Stomach (tissue), 9 donors: ENCODE results near the gene EMILIN1. TPM values are rescaled to one million over a fixed set of nuclear protein-coding genes. Genes with fewer than 3 reads are reported as not detected.

ENCODE experiments used
- DNase-seq, 2 donors: peaks; one replicate each; pipeline versions ENCODE4 v3.0.0 to v3.0.0-alpha.2; 2013 to 2019
- H3K27ac ChIP-seq, 5 donors: fragments of 200-600 bp in 4 of 5; sonication (generic) in 4 of 5; one replicate each; pipeline ENCODE4 v1.5.1; 2013 to 2019; ENCODE audit warnings: mild to moderate bottlenecking in 1 of 5, moderate library complexity in 1 of 5
- H3K27me3 ChIP-seq, 3 donors: fragments of 200-600 bp; sonication (generic); one replicate each; pipeline ENCODE4 v1.5.1; 2017 to 2019; ENCODE audit warnings: mixed run types in 1 of 3
- H3K36me3 ChIP-seq, 4 donors: fragments of 200-600 bp; sonication (generic); 1 replicate in 3 of 4; 2 replicates in 1 of 4; pipeline ENCODE4 v1.5.1; 2016 to 2019
- H3K4me1 ChIP-seq, 4 donors: fragments of 200-600 bp; sonication (generic); one replicate each; pipeline ENCODE4 v1.5.1; 2016 to 2019
- H3K4me3 ChIP-seq, 4 donors: fragments of 200-600 bp; sonication (generic) in 3 of 4; one replicate each; pipeline ENCODE4 v1.5.1; 2016 to 2019; ENCODE audit warnings: mild to moderate bottlenecking in 1 of 4
- H3K9me3 ChIP-seq, 4 donors: fragments of 200-600 bp; sonication (generic); one replicate each; pipeline ENCODE4 v1.5.1; 2016 to 2019
- CTCF ChIP-seq, 7 experiments: fragments of 450-650 bp in 4 of 7; fragments of 200-600 bp in 3 of 7; sonication (generic) in 3 of 7; IDR thresholded peaks; one replicate each; pipeline ENCODE4 v1.5.1; 2016 to 2019; ENCODE audit warnings: antibody characterized with exemption in 7 of 7, control low read depth in 2 of 7, mild to moderate bottlenecking in 1 of 7
- EP300 ChIP-seq: sonication (generic); formaldehyde crosslinking; IDR thresholded peaks from one replicate; pipeline ENCODE4 v1.6.1; 2017; ENCODE audit warnings: antibody characterized with exemption
- POLR2A ChIP-seq, 4 donors: fragments of 450-650 bp; IDR thresholded peaks; one replicate each; pipeline ENCODE4 v1.6.1; 2016; ENCODE audit warnings: antibody characterized with exemption in 4 of 4, control low read depth in 2 of 4, mild to moderate bottlenecking in 1 of 4, moderate library complexity in 1 of 4
- POLR2AphosphoS5 ChIP-seq, 3 donors: sonication (generic); formaldehyde crosslinking; IDR thresholded peaks; one replicate each; pipeline ENCODE4 v1.6.1; 2016; ENCODE audit warnings: antibody characterized with exemption in 3 of 3
- WGBS, 5 donors: extraction: QIAGEN DNeasy Blood & Tissue Kit in 3 of 5; methylation state at CpG; one replicate each; pipeline versions ENCODE4 v1.1.5 to v1.1.7; 2013 to 2018; 5-methylcytosine and 5-hydroxymethylcytosine counted together
- intact Hi-C: fragments of 100-400 bp; cut with DNase I; formaldehyde crosslinking; loops from one replicate; pipeline ENCODE4 v1.15.1; 2023; ENCODE audit warnings: low total_unique reads
- polyA plus RNA-seq, 3 donors: library from polyadenylated mRNA; stranded (reverse); fragments of 200-250 nt; gene quantifications; one replicate each; pipeline ENCODE4 v1.2.3, GENCODE V29; 2013
- total RNA-seq, 5 donors: library from RNA; depleted of rRNA; stranded (reverse); fragments of >200 nt; gene quantifications; one replicate each; pipeline versions ENCODE4 v1.1.0 to v1.2.3, GENCODE V29; 2014 to 2016
- donor health status: healthy with polysubstance abuse.
- donor health status: Bipolar disorder and iron deficiency.
- donor health status: healthy.

EMILIN1 gene
- total and polyA plus RNA-seq, 8 donors = 17.5 to 208 (median 52.1) TPM

GRCh38 chr2:27127883-27128667, 49.7 kb downstream of the EMILIN1 start:
- Histone ChIP-seq H3K27ac (no peak overlapping the region), H3K27me3 (no peaks in the 10 kb centered on the region), H3K4me3 (no peak overlapping the region), H3K4me1 (peaks cover 8 to 23% (median 22%) of the 10 kb centered on the region in 4 donors), H3K9me3 (no peaks in the 10 kb centered on the region), H3K36me3 (peaks cover 30 to 43% (median 37%) of the 10 kb centered on the region in 4 donors)
- DNase-seq = no peak
- TF ChIP-seq POLR2AphosphoS5 (IDR thresholded peaks at IDR 0.05) (no peak), CTCF (IDR thresholded peaks at IDR 0.05) (no peak), POLR2A (IDR thresholded peaks at IDR 0.05) (no peak), EP300 (no peak)
- 82 to 89% (median 86%) methylated on average over 9 of the region's 9 CpGs for WGBS, 5 donors
- intact Hi-C loops = no loop called here

GRCh38 chr2:27128668-27129571, 50.5 kb downstream of the EMILIN1 start:
- H3K4me1 ChIP-seq = peaks cover 12 to 23% (median 23%) of the 10 kb centered on the region in 4 donors

GRCh38 chr2:27130396-27130795, 52.0 kb downstream of the EMILIN1 start:
- DNase-seq = no peak
- H3K9me3 ChIP-seq = no peaks in the 10 kb centered on the region
- 89 to 96% (median 92%) methylated on average over 10 of the region's 10 CpGs for WGBS, 5 donors
- no peak overlapping the region for H3K27ac ChIP-seq
- intact Hi-C loops = no loop called here
- H3K36me3 ChIP-seq = peaks cover 30 to 43% (median 37%) of the 10 kb centered on the region in 4 donors
- no peak overlapping the region for H3K4me3 ChIP-seq
- H3K4me1 ChIP-seq = peaks cover 10 to 25% (median 20%) of the 10 kb centered on the region in 4 donors
- no peaks in the 10 kb centered on the region for H3K27me3 ChIP-seq
- TF ChIP-seq POLR2AphosphoS5 (IDR thresholded peaks at IDR 0.05) = no peak
- no peak for TF ChIP-seq EP300
- TF ChIP-seq CTCF (IDR thresholded peaks at IDR 0.05) = no peak
- no peak for TF ChIP-seq POLR2A (IDR thresholded peaks at IDR 0.05)

More at GRCh38 chr2:27128668-27129571, 50.5 kb downstream of the EMILIN1 start:
- Histone ChIP-seq H3K9me3 (no peaks in the 10 kb centered on the region), H3K27ac (no peak overlapping the region), H3K4me3 (no peak overlapping the region), H3K27me3 (no peaks in the 10 kb centered on the region), H3K36me3 (peaks cover 30 to 43% (median 37%) of the 10 kb centered on the region in 4 donors)
- no peak for DNase-seq
- WGBS, 5 donors = 63 to 76% (median 74%) methylated on average over 11 of the region's 11 CpGs
- TF ChIP-seq CTCF (IDR thresholded peaks at IDR 0.05) = no peak
- no peak for TF ChIP-seq EP300
- no peak for TF ChIP-seq POLR2A (IDR thresholded peaks at IDR 0.05)
- no peak for TF ChIP-seq POLR2AphosphoS5 (IDR thresholded peaks at IDR 0.05)
- intact Hi-C loops = no loop called here

GRCh38 chr2:27131429-27131828, 53.0 kb downstream of the EMILIN1 start:
- intact Hi-C loops = no loop called here
- 86 to 88% (median 88%) methylated on average over 8 to 11 of the region's 11 CpGs for WGBS, 5 donors
- TF ChIP-seq POLR2AphosphoS5 (IDR thresholded peaks at IDR 0.05) (no peak), EP300 (no peak), POLR2A (IDR thresholded peaks at IDR 0.05) (no peak), CTCF (IDR thresholded peaks at IDR 0.05) (no peak)
- Histone ChIP-seq H3K4me1 (peaks cover 10 to 25% (median 20%) of the 10 kb centered on the region in 4 donors), H3K9me3 (no peaks in the 10 kb centered on the region), H3K27me3 (no peaks in the 10 kb centered on the region), H3K36me3 (peaks cover 30 to 43% (median 37%) of the 10 kb centered on the region in 4 donors), H3K27ac (no peak overlapping the region), H3K4me3 (no peak overlapping the region)
- DNase-seq = no peak
